HG03457 (cell line): ENCODE measurements around the gene TENT4B.
"Not testable (repeated sequence)": the region's sequence is repeated elsewhere in the genome, so short reads cannot be mapped to it uniquely, and the experiment has no call there.

Experiments used
- ATAC-seq: cut with Tn5 transposase; IDR thresholded peaks from one replicate; pipeline ENCODE4 v1.9.1; 2021; ENCODE audit warnings: moderate number of reproducible peaks; ENCODE audit not compliant: unreplicated experiment

TENT4B gene

GRCh38 chr16:50227665-50228064, 74.6 kb downstream of the TENT4B start:
- ATAC-seq, result no peak

DNA sequence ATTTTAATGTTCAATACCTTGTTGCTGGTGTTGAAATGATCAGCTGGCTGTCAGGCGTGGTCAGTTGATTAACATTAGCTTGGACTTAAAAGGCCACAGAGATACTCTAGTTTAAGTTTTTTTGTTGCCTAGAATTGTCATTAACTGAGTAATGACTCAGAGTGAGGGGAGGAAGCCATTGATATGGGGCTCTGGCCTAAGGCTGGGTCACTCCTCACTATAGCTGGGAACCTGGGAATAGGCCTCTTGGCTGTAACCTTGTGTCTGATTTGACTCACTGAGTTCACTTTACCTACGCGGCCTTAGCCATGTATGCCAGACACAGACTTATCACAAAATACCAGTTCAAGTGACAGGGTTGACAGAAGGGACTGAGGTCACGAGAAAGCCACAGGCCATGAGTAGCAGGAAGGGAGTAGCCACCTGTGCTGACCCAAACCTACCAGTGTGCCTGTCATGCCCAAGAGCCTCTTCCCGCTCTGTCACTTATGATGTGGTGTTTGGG, 75.3 kb downstream of the TENT4B start:
- ATAC-seq, result no peak

DNA sequence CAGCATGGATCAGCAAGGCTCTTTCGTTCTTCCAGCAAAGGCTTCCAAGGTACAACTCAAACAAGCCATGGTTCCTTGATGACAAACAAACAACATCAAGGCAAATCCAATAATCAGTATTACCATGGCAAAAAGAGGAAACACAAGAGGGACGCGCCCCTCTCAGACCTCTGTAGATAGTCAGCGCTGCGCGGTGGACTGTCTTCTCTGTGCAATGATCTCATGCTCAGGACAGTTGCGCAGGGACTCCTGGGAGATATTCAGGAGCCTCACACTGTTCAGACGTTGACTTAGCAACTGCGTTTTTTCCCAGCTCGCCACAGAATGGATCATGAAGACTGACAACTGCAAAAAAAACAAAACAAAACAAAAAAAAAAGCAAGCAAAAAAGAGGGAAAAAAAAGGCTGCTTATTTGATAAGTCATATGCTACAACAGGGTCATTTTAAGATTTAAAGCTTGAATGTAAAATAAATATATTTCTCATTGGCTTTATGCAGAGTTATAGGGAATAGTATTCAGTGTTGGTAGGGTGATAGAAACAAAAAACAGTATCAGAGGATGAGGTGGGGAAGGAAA, 76.1 kb downstream of the TENT4B start:
- no peak for ATAC-seq

DNA sequence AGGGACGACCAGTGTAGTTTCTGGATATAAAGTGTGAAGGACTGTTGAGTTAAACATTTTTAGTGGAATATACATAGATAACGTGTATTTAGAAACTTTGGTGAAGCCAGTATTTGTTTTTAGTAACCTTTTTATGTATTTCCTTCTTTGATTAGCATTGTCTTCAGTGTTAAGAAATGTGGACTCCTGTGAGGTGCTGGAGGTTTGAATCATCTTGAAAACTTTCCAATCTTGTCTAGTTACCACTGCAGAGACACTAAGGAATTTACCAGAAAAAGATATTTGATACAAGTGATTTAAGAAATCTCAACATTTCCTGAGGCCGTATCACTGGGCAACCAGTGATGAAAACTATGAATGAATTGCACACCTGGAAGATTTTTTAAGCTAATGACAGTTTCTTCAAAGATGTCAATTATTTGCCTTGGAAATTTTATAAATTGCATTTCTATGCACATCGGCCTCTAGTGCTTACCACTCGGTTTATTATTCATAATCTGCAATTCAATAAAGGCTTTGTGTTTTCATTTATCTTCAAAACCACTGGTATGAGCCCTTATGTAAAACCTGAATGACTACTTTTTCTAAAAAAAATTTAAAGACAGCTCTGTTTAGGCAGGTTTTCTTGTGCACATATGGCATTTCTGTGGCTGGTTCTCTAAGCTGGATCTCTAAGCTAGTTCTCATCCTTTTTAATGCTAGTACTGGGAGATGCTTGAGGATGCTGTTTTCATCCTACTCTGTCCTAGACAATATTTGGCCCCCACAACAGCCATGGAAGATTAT, 81.9 kb downstream of the TENT4B start:
- ATAC-seq, result no peak

GRCh38 chr16:50235581-50235980, 82.5 kb downstream of the TENT4B start:
- ATAC-seq, result no peak

GRCh38 chr16:50238314-50238713, 85.2 kb downstream of the TENT4B start:
- no peak for ATAC-seq

- no peak for ATAC-seq
Observed at GRCh38 chr16:50238868-50239301, 85.8 kb downstream of the TENT4B start.

- ATAC-seq, result not testable (repeated sequence)
Observed at GRCh38 chr16:50243024-50243423, 89.9 kb downstream of the TENT4B start.

DNA sequence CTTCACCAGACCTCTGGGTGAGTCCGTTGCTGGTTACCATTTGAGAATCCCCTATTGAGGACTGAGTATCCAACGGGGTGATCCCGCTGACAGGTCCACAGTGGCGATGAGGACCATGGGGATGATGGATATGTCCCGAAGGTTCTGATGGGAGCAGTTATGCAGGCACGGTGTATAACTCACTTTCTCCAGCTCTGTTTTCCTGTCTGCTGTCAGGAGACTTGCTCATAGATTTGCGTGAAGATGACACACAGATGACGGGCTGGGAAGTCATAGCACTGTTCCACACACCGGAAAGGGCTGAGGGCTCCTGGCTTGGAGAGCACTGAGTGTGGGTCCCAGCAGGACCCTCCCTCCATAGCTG, 91.0 kb downstream of the TENT4B start:
- no peak for ATAC-seq

- ATAC-seq, result no peak
Observed at GRCh38 chr16:50244504-50245416, 91.7 kb downstream of the TENT4B start.

DNA sequence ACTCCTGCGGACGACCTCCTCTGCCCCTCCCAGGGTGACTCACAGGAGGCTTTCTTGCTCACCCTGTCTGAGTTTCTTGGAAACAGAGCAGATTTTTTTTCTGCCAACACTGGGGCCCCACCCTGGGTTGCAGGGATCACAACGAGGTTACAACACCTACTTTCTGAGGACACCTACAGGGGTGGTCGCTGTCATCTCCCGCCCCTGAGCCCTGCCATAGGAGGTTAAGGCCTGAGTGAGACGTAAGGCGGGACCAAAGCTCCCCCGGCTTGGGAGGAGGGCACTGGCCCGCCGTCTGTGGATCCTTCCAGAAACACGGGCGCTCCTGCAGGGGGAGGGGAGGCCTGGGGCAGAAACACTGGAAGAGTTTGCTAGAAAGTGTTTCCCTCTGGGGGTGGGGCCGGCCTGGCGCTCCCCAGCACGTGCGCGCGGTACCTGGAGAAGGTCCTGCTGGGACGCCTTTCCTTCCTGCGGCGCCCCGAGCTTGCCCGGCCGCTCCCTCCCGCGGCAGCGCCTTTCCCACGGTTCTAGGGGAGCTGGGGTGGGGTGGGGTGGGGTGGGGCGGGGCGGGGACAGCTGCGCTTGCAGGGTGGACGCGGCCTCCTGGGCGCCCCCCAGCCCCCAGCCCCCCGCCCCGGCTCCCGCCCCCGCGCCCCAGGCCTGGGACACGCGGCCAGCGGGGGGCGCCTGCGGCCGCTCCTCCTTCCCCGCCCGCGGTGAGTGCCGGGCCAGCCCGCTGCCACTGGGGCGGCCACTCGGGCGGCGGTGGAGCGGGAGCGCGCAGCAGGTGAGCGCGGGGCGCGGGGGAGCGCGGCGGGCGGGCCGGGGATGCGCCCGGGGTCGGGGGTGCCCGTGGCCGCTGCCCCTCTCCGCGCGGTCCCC, 92.6 kb downstream of the TENT4B start:
- peak; percentile 55 for ATAC-seq

DNA sequence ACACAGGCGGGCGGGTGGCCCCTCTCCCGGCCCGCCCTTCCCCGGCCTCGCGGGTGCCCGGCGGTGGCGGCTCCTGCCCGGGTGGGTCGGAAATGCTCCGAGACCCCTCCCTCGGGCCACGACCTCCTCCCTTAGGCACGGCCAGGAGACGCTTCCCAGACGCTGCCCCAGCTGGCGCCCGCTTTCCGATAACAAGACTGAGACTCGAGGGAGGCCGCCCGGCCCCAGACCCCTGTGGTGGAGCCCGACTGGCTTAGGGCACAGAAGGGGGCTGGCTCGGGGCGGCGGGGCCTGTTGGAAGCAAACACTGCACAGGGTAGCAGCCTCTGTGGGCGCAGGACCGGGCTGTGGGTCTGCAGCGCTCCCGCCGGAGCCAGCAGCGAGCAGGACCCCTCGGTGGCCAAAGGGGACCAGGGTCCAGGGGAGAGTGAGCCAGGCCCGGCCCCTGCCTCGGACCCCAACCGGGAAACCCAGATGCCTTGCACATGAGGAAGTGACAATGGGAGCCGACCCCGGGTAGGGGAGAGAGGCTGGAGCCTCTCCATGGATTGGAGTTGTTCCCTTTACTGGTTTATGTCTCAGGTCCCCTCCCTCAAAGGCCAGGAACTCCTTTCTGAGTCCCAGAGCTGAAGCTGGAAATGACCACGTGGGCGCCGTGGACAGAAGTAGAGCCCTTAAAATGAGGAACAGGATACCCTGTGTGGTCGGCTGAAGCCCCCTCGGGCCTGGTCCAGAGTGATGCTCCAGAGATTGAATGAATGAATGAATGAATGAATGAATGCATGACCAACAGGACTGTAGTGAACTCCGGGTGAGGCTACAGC, 93.4 kb downstream of the TENT4B start:
- no peak for ATAC-seq

DNA sequence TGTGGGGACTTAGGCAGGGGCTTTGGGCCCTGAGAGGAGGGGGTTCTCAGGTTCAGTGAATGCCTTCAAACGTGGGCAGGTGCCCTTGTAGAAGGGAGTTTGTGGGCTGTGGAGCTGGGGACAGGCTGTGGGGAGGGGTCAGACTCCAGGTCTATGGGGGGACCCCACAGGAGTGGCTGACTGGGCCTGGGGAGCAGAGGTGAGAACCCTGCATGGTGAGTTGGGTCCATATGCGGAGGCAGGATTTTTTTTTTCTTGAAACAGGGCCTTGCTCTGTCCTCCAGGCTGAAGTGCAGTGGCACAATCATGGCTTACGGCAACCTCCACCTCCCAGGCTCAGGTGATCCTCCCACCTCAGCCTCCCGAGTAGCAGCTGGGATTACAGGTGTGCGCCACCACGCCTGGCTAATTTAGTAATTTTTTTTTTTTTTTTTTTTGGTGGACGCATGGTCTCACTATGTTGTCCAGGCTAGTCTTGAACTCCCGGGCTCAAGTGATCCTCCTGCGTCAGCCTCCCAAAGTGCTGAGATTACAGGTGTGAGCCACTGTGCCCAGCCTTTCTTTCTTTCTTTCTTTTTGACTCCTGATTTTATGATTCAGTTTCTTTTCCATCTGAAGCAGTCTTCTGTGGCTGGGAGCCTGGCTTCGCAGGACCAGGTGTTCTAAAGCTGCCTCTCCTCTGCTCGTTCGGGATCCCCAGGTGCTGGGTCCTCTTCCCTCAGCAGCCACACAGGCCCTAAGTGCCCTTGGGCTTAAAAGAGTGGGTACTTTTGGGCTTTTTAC, 94.2 kb downstream of the TENT4B start:
- no peak for ATAC-seq

- no peak for ATAC-seq
Observed at GRCh38 chr16:50247906-50248608, 95.0 kb downstream of the TENT4B start.

DNA sequence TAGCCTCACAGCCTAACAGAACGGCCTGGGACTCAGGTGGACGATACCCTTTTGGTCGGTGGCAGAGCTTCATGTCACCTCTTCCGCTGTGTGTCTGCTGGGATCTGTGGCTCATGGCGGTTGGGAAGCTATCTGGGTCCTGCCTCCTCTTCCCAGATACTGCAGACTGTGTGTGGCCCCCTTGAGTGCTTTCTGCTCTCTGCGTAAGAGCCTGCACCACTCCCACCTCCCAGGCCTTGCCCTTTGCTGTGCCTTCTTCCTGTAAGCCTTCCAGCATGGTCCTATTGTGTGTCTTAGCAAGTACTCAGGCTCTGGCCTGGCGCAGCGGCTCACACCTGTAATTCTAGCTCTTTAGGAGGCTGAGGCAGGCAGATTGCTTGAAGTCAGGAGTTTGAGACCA, 95.7 kb downstream of the TENT4B start:
- no peak for ATAC-seq

DNA sequence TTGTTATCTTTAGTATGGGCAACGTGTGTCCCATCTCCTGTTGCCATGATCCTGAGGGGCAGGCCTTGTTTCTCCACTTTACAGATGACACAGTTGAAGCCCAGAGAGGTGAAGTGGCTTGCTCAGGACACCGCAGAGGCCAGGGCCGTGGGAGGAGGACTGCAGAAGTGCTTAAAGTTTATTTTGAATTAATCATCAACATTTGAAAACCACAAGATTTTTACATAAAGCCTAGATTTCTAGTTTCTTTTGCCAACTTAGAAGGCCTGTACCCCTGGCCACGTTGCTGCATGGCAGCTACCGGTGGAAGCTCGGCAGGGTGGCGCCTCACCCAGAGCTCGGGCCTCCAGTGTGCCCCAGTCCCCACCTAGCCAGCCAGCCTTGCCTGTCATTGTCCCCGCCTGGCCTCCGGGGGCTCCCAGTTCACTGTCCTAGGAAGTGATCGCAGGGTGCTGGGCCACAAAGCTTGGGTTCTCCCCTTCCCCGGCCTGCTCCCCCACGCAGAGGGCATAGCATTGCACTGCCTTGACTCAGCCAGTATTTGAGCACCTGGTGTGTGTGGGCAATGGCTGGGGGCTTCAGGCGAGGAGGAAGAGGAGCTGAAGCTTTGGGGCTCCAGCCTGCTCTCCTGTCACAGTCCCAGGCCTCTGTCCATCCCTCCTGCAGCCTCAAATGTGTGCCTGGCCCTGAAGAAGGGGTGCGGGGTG, 98.4 kb downstream of the TENT4B start:
- ATAC-seq, result no peak

DNA sequence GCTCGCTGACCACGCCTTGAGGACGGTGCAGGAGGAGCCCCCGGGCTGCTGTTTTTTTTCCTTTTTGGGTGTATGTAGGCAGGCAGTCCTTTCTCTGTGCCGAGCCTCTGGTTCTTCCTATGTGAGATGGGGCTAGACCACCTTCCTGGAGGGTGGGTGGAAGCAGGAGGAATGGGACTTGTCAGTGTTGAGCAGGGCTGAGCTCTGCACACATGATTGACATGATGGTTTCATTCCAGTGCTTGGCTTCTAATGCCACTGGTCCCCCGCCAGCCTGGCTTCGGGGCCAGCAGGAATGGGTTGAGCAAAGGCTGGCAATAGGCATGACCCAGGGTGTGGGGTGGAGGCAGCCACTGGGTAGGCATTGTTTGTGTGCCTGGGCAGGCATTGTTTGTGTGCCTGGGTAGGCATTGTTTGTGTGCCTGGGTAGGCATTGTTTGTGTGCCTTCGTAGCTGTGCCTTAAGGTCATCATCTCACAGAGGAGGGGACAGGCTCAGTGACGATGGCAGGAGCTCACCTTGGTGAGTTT, 99.0 kb downstream of the TENT4B start:
- ATAC-seq, result no peak
